ENCODE results near the gene MTF2. TPM values are rescaled to one million over a fixed set of nuclear protein-coding genes. Genes with fewer than 3 reads are reported as not detected.
A peak's percentile ranks its signal among the peaks of the same experiment; 100 is the strongest.

The MTF2 gene
- total RNA-seq, 1 experiment from 2014 or later: 47.1 TPM

DNA sequence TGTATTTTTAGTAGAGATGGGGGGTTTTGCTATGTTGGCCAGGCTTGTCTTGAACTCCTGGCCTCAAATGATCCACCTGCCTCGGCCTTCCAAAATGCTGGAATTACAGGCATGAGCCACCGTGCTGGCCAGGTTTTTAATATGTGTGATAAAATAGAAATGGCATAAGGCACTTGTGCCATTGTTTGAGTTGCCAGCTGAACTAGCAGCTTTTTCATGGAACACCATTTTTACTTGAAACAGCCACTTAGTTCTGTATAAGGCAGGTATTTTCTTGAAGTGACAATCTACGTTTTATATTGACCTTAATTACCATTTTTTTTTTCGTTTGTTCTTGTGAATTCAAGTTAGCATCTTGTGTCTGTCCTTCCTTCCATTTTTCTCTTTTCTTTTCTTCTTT, 28.3 kb downstream of the MTF2 start:
- peaks cover 38% of the 10 kb centered on the region for H3K36me3 Mint-ChIP-seq (ENCODE audit: insufficient read depth, unreplicated experiment)
- peaks cover 5% of the 10 kb centered on the region for H3K4me1 Mint-ChIP-seq (ENCODE audit: low read depth, unreplicated experiment)
- H3K9me3 Mint-ChIP-seq (ENCODE audit: low read depth, unreplicated experiment): peaks cover 3% of the 10 kb centered on the region
- intact Hi-C loops (cut with micrococcal nuclease; ENCODE audit: unreplicated experiment): no loop called here
- no peak overlapping the region for H3K4me3 Mint-ChIP-seq (ENCODE audit: low read depth, unreplicated experiment)
- no peak overlapping the region for H3K27ac Mint-ChIP-seq (ENCODE audit: unreplicated experiment)
- DNase-seq: no peak
- CTCF ChIA-PET: no interaction called here
- H3K27me3 Mint-ChIP-seq (ENCODE audit: unreplicated experiment): no peaks in the 10 kb centered on the region
- TF ChIP-seq, protein P1, sequence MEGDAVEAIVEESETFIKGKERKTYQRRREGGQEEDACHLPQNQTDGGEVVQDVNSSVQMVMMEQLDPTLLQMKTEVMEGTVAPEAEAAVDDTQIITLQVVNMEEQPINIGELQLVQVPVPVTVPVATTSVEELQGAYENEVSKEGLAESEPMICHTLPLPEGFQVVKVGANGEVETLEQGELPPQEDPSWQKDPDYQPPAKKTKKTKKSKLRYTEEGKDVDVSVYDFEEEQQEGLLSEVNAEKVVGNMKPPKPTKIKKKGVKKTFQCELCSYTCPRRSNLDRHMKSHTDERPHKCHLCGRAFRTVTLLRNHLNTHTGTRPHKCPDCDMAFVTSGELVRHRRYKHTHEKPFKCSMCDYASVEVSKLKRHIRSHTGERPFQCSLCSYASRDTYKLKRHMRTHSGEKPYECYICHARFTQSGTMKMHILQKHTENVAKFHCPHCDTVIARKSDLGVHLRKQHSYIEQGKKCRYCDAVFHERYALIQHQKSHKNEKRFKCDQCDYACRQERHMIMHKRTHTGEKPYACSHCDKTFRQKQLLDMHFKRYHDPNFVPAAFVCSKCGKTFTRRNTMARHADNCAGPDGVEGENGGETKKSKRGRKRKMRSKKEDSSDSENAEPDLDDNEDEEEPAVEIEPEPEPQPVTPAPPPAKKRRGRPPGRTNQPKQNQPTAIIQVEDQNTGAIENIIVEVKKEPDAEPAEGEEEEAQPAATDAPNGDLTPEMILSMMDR (IDR thresholded peaks at IDR 0.05; ENCODE audit: unreplicated experiment): no peak
- BruUV-seq (replicated peaks): no TSS peak

DNA sequence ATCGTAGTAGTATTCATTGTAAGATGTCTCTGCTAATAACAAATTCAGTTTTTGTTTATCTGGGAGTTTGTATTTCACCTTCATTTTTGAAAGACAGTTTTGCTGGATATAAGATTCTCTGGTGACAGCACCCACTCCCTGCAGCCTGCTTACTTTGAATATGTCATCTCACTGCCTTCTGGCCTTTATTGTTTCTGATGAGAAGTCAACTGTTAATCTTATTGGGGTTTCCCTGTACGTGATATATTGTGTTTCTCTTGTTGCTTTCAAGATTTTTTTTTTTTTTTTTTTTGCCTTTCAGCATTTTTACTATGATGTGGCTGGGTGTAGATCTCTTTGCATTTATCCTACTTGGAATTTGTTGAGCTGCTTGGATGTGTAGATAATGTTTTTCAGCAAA, 29.3 kb downstream of the MTF2 start:
- Mint-ChIP-seq H3K27me3 (ENCODE audit: unreplicated experiment) (no peaks in the 10 kb centered on the region), H3K27ac (ENCODE audit: unreplicated experiment) (no peak overlapping the region), H3K36me3 (ENCODE audit: insufficient read depth, unreplicated experiment) (peaks cover 40% of the 10 kb centered on the region), H3K4me3 (ENCODE audit: low read depth, unreplicated experiment) (no peak overlapping the region), H3K4me1 (ENCODE audit: low read depth, unreplicated experiment) (peaks cover 6% of the 10 kb centered on the region), H3K9me3 (ENCODE audit: low read depth, unreplicated experiment) (peaks cover 3% of the 10 kb centered on the region)
- DNase-seq: no peak
- intact Hi-C loops (cut with micrococcal nuclease; ENCODE audit: unreplicated experiment): no loop called here
- no TSS peak for BruUV-seq (replicated peaks)
- TF ChIP-seq, protein P1 (IDR thresholded peaks at IDR 0.05; ENCODE audit: unreplicated experiment): no peak
- CTCF ChIA-PET: no interaction called here

DNA sequence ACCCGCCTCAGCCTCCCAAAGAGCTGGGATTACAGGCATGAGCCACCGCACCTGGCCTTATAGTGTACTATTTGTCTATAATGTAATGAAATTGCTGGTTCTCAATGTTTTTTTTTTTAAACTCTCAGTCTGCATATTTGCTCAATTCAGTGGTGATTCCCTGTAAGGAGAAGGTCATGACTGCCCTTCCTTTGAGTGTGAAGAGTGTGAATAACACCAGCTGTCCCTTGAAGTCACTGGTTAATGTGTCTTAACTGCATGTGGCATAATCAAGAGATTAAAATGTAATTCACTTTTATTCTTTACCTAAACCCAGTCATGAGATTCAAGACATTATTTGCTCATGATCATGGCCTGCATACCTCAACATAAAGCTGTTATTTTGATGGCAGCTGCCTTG, 30.5 kb downstream of the MTF2 start:
- Mint-ChIP-seq H3K9me3 (ENCODE audit: low read depth, unreplicated experiment) (peaks cover 3% of the 10 kb centered on the region), H3K4me1 (ENCODE audit: low read depth, unreplicated experiment) (peaks cover 8% of the 10 kb centered on the region), H3K27me3 (ENCODE audit: unreplicated experiment) (no peaks in the 10 kb centered on the region), H3K4me3 (ENCODE audit: low read depth, unreplicated experiment) (no peak overlapping the region), H3K36me3 (ENCODE audit: insufficient read depth, unreplicated experiment) (peaks cover 39% of the 10 kb centered on the region), H3K27ac (ENCODE audit: unreplicated experiment) (no peak overlapping the region)
- DNase-seq: no peak
- CTCF ChIA-PET: no interaction called here
- TF ChIP-seq, protein P1 (IDR thresholded peaks at IDR 0.05; ENCODE audit: unreplicated experiment): no peak
- intact Hi-C loops (cut with micrococcal nuclease; ENCODE audit: unreplicated experiment): no loop called here
- BruUV-seq (replicated peaks): no TSS peak

DNA sequence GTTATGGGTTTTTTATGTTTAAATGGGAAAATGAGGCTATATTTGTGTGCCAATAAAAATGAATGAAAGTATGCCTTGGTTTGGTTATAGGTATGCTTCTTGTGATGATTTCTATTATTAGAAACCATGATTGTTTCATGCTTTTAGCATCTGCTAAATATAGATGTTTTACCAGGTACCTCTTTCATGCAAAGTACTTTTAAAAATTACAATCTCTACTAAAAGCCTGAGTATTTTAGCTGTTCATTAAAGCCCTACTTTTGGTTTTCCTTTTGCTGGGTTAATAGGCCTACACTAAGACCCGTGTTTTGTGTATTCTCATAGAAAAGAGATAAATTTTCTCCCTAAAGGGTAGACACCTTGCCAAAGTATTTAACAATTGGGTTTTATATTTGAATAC, 32.0 kb downstream of the MTF2 start:
- intact Hi-C loops (cut with micrococcal nuclease; ENCODE audit: unreplicated experiment): no loop called here

More for the DNA sequence above, 32.0 kb downstream of the MTF2 start:
- Mint-ChIP-seq H3K36me3 (ENCODE audit: insufficient read depth, unreplicated experiment) (peaks cover 31% of the 10 kb centered on the region), H3K4me1 (ENCODE audit: low read depth, unreplicated experiment) (peaks cover 8% of the 10 kb centered on the region), H3K9me3 (ENCODE audit: low read depth, unreplicated experiment) (peaks cover under 1% of the 10 kb centered on the region), H3K27ac (ENCODE audit: unreplicated experiment) (no peak overlapping the region), H3K4me3 (ENCODE audit: low read depth, unreplicated experiment) (no peak overlapping the region), H3K27me3 (ENCODE audit: unreplicated experiment) (no peaks in the 10 kb centered on the region)
- CTCF ChIA-PET: interaction anchor here (0.6 to 0.9 kb wide), 2 partner anchors 10 to 137 kb away, joined by 3 to 4 read pairs; no protein-coding TSS in a partner anchor
- DNase-seq: no peak
- TF ChIP-seq, protein P1 (IDR thresholded peaks at IDR 0.05; ENCODE audit: unreplicated experiment): no peak
- TSS peak; percentile 7 for BruUV-seq (replicated peaks)

Data from Calu3 (cell line).